HG03175 (cell line): ENCODE measurements around the gene PSME3IP1.

Experiments used
- ATAC-seq: cut with Tn5 transposase; IDR thresholded peaks from one replicate; pipeline ENCODE4 v1.9.1; 2021; ENCODE audit warnings: mild to moderate bottlenecking, moderate library complexity; ENCODE audit not compliant: unreplicated experiment

Gene PSME3IP1

DNA sequence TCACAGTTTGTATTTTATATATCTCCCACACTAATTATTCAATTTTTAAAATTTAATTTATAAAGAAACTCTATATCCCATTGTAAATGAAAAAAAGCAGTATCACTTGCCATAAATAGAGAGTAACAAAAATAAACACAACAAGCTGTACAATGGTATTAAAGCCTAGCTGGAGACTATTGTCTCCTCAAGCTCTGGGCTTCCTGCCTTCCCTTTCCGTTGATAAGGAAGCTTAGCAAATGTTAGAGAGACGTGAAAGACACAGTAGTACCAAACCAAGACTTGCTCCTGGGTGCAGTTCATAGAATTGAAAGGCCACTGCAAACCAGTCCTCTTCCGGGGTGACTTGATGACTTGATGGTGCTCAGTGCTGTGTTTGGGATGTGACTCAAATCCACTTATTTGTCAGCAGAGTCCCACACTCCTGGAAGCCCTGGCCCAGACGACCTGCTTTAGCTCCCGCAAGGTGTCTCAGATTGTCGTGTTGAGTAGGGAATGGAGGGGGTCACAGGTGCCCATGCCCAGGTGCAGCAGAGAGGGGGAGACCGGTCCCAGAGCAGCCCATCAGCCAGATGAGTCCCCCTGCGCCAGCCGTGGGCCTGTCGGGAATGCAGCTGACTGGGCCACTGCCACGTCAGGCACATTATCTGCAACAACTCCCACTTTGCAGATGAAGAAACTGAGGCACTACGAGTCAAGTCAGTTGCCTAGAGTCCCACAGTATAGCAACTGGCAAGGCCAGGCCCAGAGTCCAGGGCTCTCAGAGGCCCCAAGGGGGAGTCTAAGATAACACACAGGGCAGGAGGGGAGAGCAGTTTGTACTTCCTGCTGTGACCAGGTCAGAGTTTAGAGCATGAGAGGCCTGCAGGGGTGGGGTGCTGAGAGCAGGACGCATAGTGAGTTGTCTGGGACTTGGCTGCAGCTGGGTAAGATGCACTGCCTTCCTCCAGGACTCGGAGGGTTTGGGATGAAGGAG lies 40.5 kb downstream of the PSME3IP1 start:
- ATAC-seq = no peak

- no peak for ATAC-seq
Observed at GRCh38 chr16:57144027-57144426, 41.8 kb downstream of the PSME3IP1 start.

GRCh38 chr16:57143149-57143921 lies 42.5 kb downstream of the PSME3IP1 start:
- ATAC-seq = no peak

DNA sequence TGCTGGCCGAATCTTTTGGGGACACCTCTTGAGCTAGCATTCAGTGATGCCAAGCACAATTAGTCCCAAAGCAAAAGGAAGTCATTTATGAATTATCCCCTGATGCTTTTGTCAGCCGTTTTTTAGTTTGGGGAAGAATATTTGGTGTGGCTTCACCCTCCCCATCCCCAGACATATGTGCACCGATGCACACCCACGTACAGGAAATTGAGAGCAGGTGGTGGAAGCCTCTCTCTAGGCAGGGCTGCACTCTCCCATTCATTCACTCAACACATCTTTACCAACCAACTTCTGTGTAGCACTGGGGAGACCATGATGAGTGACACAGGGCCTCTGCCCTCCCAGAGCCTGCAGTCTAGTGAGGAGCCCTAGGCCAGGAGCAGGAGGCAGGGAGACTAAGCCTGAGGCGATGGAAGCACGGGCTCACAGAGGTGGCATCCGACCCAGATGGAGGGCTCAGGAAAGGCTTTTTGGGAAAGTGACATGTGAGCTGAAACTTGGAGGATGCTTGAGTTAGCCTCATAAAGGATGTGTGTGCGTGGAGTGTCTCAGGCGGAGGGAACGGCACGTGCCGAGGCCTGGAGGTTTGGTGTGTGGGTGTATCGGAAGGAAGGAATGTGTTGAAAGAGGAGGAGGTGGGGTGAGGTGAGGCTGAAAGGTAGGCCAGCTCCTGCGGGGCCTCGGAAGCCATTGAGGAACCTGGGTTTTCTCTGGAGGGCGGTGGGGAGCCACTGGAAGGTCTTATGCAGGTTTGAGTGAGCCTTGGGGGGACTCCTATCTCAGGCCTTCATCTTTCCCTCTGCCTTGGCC lies 43.8 kb downstream of the PSME3IP1 start:
- ATAC-seq = no peak

- no peak for ATAC-seq
Observed at GRCh38 chr16:57140931-57141668, 44.7 kb downstream of the PSME3IP1 start.

- no peak for ATAC-seq
Observed at GRCh38 chr16:57138281-57138935, 47.4 kb downstream of the PSME3IP1 start.

- no peak for ATAC-seq
Observed at GRCh38 chr16:57137566-57138273, 48.1 kb downstream of the PSME3IP1 start.

DNA sequence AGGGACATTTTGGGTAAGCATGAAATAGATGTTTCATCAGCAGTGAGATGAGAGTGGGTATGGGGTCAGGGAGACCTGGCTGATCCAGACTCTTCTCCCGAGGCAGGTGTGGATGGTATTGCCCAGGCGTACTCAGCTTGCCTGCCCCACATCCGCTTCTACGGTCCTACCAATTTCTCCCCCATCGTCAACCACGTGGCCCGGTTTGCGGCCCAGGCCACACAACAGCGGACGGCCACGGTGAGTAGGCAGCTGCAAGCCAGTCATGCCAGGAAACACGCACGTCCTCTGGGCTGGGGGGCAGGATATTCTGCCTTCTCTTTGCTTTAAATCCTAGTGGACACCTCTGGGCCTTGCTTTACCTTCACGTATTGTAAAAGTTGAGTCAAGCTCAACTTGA lies 48.8 kb downstream of the PSME3IP1 start:
- ATAC-seq = no peak

- ATAC-seq = no peak
Observed at GRCh38 chr16:57134982-57135381, 50.9 kb downstream of the PSME3IP1 start.

GRCh38 chr16:57133886-57134285 lies 52.0 kb downstream of the PSME3IP1 start:
- no peak for ATAC-seq

DNA sequence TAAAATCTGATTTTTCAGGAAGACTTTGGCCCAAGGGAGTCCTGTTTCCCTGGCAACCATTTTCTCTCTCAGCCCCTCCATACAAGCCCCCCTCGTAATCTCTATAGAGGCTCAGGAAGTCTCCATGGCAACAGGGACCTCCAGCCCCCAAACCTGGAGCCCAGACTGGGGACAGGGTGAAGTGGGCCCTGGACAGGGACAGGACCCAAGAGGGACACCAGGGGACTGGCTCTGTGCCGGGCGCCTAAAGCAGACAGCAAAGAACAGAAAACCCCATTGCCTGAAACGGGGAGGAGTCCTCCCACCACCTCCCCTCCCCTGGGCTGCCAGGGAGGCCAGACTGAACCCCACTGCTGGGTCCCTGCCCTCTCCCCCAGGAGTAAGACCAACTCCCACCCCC lies 52.8 kb downstream of the PSME3IP1 start:
- ATAC-seq = no peak

- no peak for ATAC-seq
Observed at GRCh38 chr16:57132470-57132869, 53.4 kb downstream of the PSME3IP1 start.

DNA sequence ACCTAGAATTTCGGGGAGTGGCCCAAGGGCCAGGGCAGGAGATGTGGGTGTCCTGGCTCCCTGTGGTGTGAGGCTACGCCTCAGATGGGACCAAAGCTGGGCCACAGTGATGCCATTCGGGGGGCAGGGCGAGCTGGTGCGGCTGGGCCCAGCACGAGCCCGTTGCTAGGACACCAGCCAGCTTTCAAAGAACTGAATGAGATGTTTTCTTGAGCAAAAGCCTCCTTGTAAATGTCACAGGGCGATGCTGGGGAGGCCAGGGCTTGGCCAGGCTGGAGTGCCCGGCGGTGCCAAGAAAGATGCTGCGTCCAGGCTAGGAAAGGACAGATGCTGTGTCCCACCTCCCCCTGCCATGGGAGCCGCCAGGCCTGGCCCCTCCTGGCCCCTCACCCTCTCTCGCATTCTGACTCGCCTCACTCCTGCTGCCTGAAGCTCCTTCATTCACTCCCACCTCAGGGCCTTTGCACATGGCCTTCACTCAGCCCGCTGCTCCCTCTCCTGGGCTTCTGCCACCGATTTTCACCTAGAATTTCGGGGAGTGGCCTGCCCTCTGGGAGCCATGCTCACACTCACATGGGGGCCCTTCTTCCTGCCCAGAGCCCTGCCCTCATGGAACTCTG lies 54.4 kb downstream of the PSME3IP1 start:
- no peak for ATAC-seq

DNA sequence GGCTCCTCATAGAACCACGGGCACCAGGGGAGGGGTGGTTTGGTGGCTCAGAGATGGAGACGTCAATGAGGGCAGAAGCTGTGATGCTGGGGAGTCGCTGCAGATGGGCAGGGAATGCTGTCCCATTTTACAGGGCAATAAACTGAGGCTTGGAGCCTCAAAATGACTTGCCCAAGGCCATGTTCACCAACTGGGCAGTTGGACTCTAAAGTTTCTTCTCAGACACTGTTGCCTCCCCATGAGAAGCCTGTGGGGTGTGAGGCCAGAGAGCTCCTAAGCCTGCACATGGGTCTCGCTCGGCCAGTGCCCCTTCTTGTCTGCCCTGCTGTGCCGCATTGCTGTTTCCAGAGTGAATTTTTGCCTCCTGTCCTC lies 54.9 kb downstream of the PSME3IP1 start:
- no peak for ATAC-seq

DNA sequence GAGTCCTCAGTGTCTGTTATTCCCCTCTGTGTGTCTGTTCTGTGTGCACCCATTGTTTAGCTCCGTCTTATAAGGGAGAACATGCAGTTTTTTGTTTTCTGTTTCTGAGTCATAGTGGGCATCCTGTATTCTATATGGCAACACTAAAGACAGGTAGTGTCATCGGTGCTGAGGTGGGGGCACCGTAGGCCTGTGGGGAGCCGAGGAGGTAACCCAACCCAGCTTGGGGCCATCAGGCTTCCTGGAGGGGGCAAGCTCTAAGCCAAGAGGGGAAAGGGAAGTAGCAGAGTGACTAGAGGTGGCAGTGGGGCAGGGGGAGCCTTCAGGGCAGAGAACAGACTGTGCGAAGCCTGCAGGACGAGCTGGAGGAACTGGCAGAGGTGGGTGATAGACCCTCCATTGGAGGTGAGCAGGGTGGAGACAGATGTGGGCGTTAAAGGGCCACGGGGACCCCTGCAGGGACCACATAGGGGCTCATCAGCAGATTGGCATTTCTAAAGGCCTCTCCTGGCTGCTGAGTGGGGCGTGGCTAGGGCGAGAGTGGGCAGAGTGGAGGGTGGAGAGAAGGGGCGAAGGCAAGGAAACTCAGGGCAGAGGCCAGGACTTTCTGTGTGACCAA lies 57.0 kb downstream of the PSME3IP1 start:
- ATAC-seq = no peak

DNA sequence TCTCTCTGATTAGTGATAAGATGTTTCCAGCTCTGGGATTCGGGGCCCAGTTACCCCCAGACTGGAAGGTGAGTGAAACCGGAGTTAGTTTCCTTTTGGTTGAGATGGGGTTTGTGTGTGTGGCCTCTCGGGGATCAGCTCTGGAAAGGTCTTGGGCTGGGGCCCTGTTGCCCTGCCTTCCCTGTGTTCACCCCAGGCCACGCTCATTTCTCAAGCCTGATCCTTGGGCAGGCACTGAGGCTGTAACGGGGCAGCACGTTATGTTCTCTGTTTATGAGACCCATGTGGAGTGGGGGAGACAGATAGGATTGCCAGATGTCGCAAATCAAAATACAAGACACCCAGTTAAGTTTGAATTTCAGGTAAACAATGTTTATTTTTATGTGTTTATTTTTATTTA lies 58.0 kb downstream of the PSME3IP1 start:
- no peak for ATAC-seq

GRCh38 chr16:57127037-57127763 lies 58.6 kb downstream of the PSME3IP1 start:
- peak; percentile 54 for ATAC-seq

GRCh38 chr16:57126411-57126810 lies 59.4 kb downstream of the PSME3IP1 start:
- ATAC-seq = no peak
